IgD-negative memory B cell (primary cell): Measurements from ENCODE around the gene SFTPA2. TPM values are rescaled to one million over a fixed set of nuclear protein-coding genes. Genes with fewer than 3 reads are reported as not detected.
"Not testable (repeated sequence)": the region's sequence is repeated elsewhere in the genome, so short reads cannot be mapped to it uniquely, and the experiment has no call there.

ENCODE experiments used
- H3K27ac Mint-ChIP-seq, 3 donors: one replicate each; pipeline ENCODE4 v1.8.0; 2020 to 2022; ENCODE audit warnings: mild to moderate bottlenecking in 3 of 3, mixed read lengths in 3 of 3, moderate library complexity in 1 of 3
- H3K27me3 Mint-ChIP-seq: one replicate; pipeline ENCODE4 v1.8.0; 2021; ENCODE audit warnings: mixed read lengths
- H3K36me3 Mint-ChIP-seq: one replicate; pipeline ENCODE4 v1.8.0; 2020; ENCODE audit warnings: mild to moderate bottlenecking, mixed read lengths
- H3K4me1 Mint-ChIP-seq, 3 donors: one replicate each; pipeline ENCODE4 v1.8.0; 2020 to 2022; ENCODE audit warnings: mixed read lengths in 3 of 3, mild to moderate bottlenecking in 1 of 3
- H3K4me3 Mint-ChIP-seq, 4 donors: one replicate each; pipeline ENCODE4 v1.8.0; 2020 to 2022; ENCODE audit warnings: mild to moderate bottlenecking in 4 of 4, mixed read lengths in 4 of 4, moderate library complexity in 3 of 4
- H3K9me3 Mint-ChIP-seq, 3 donors: one replicate each; pipeline ENCODE4 v1.8.0; 2020 to 2021; ENCODE audit warnings: mixed read lengths in 3 of 3, mild to moderate bottlenecking in 1 of 3
- polyA plus RNA-seq: library from polyadenylated mRNA; unstranded; fragments of 300-500 nt; fragmentation: Illumina TruSeq; gene quantifications from one replicate; pipeline ENCODE4 v1.2.3, GENCODE V29; 2021

The SFTPA2 gene
- polyA plus RNA-seq, 1 donor from 2014 or later, result not detected

- not testable (repeated sequence) for H3K36me3 Mint-ChIP-seq, H3K4me1 Mint-ChIP-seq, H3K27ac Mint-ChIP-seq, H3K4me3 Mint-ChIP-seq, H3K9me3 Mint-ChIP-seq
- peaks cover 15% of the 10 kb centered on the region for H3K27me3 Mint-ChIP-seq
Measured at GRCh38 chr10:79509306-79509933, 50.8 kb downstream of the SFTPA2 start.

- not testable (repeated sequence) for H3K4me3 Mint-ChIP-seq, H3K27ac Mint-ChIP-seq, H3K9me3 Mint-ChIP-seq, H3K36me3 Mint-ChIP-seq, H3K4me1 Mint-ChIP-seq
- H3K27me3 Mint-ChIP-seq, result peaks cover 15% of the 10 kb centered on the region
Measured at GRCh38 chr10:79508245-79508644, 52.0 kb downstream of the SFTPA2 start.

GRCh38 chr10:79507440-79508167, 52.6 kb downstream of the SFTPA2 start:
- H3K9me3 Mint-ChIP-seq, result no peaks in the 10 kb centered on the region
- no peak overlapping the region for H3K4me3 Mint-ChIP-seq
- H3K36me3 Mint-ChIP-seq, result no peaks in the 10 kb centered on the region
- no peak overlapping the region for H3K27ac Mint-ChIP-seq
- H3K4me1 Mint-ChIP-seq, result no peaks in the 10 kb centered on the region
- peaks cover 15% of the 10 kb centered on the region for H3K27me3 Mint-ChIP-seq

Other genes starting within 250 kb of the SFTPA2 start
- 20.8 TPM for gene PPIF, start 212.9 kb downstream of the SFTPA2 start, polyA plus RNA-seq
- 0.80 TPM for gene ZCCHC24, start 114.8 kb downstream of the SFTPA2 start, polyA plus RNA-seq
- 0.18 TPM for gene EIF5AL1, start 47.9 kb downstream of the SFTPA2 start, polyA plus RNA-seq
- gene SFTPA1, start 50.5 kb upstream of the SFTPA2 start, polyA plus RNA-seq, result not detected
- 0.21 TPM for gene NUTM2B, start 142.8 kb upstream of the SFTPA2 start, polyA plus RNA-seq